ENCODE measurements around the gene EFEMP1. TPM values are rescaled to one million over a fixed set of nuclear protein-coding genes. Genes with fewer than 3 reads are reported as not detected.
A peak's percentile ranks its signal among the peaks of the same experiment; 100 is the strongest.

EFEMP1 gene
- total and polyA plus RNA-seq, 9 of the 15 experiments (the other 6 are each of a cell fraction or from before 2014, with no cell fraction given), result 0.05 to 6.2 (median 0.22) TPM

DNA sequence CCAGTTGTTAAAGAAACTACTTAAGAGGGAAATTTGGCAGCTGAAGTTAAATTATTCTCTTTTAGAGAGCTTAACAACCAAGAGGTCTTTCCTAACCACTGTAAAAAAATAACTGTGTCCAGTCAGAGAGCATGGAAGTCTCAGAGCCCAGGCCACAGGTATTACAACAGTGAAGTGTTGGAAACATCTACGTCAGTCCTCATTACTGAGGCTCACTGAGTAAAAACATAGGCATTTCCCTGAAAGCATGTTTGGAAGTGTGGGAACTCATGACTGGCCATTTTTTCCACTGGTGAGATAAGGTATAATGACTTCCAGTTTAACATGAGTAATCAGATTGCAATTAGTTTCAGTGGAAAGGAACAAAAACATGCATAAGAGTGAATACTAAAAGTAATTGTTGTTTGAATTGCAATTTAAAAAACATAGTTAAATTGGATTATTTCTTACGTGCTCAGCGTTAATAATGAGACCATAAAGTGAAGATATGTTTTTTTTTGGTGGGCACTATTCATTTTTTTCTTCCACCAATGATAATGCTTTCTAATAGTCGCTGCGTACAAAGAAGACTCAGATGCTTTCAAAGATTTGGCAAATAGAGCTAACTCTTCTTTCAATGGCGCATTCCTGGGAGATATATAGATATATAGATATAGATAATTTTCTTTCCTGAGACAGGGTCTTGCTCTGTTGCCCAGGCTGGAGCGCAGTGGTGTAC, 60.8 kb downstream of the EFEMP1 start (continued):
- peak; percentile 43; the same call in 1 of the 2 replicates for TF ChIP-seq JUN (IDR thresholded peaks at IDR 0.05; ENCODE audit: borderline replicate concordance, low read depth, low read length)
- TF ChIP-seq JUN (CRISPR knock-in tag; IDR thresholded peaks at IDR 0.05; ENCODE audit: borderline replicate concordance), result no peak
- 0 out of 4 replicates have a peak, but pooled peaks of 1 of the 2 experiments have one; percentile 10 for TF ChIP-seq RAD21 (CRISPR knock-in tag; conservative IDR thresholded peaks at IDR 0.05 in 1 of 2, IDR thresholded peaks at IDR 0.05 in 1 of 2)
- TF ChIP-seq ZNF318 (IDR thresholded peaks at IDR 0.05; ENCODE audit: borderline replicate concordance in 1 of 2, low read depth in 1 of 2), result peak in 1 of 2 experiments; percentile 85; a peak in 2 of 4 replicates
- TF ChIP-seq ARID1B (IDR thresholded peaks at IDR 0.05), result peak; percentile 34; the same call in 1 of the 2 replicates
- no peak for TF ChIP-seq ATF1 (CRISPR knock-in tag; IDR thresholded peaks at IDR 0.05)
- peak; percentile 64 for TF ChIP-seq ATF1 (tag; IDR thresholded peaks at IDR 0.05)
- TF ChIP-seq ATF4 (CRISPR knock-in tag; IDR thresholded peaks at IDR 0.05), result 0 out of 2 replicates have a peak, but pooled peaks have one; percentile 20
- TF ChIP-seq, protein P1, sequence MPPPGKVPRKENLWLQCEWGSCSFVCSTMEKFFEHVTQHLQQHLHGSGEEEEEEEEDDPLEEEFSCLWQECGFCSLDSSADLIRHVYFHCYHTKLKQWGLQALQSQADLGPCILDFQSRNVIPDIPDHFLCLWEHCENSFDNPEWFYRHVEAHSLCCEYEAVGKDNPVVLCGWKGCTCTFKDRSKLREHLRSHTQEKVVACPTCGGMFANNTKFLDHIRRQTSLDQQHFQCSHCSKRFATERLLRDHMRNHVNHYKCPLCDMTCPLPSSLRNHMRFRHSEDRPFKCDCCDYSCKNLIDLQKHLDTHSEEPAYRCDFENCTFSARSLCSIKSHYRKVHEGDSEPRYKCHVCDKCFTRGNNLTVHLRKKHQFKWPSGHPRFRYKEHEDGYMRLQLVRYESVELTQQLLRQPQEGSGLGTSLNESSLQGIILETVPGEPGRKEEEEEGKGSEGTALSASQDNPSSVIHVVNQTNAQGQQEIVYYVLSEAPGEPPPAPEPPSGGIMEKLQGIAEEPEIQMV (tag; conservative IDR thresholded peaks at IDR 0.05; ENCODE audit: low read depth), result no peak
- no peak for TF ChIP-seq ZZZ3 (IDR thresholded peaks at IDR 0.05)
- TF ChIP-seq CEBPG (CRISPR knock-in tag; IDR thresholded peaks at IDR 0.05), result no peak
- TF ChIP-seq CEBPG (tag; conservative IDR thresholded peaks at IDR 0.05 in 1 of 2, IDR thresholded peaks at IDR 0.05 in 1 of 2), result peak in 1 of 2 experiments; percentile 67; a peak in 3 of 4 replicates
- TF ChIP-seq C11orf30 (IDR thresholded peaks at IDR 0.05; ENCODE audit: low read depth), result peak; percentile 75
- TF ChIP-seq MAFK (IDR thresholded peaks at IDR 0.05; ENCODE audit: low read length), result peak; percentile 73
- peak; percentile 89 for TF ChIP-seq MAFG (tag; conservative IDR thresholded peaks at IDR 0.05)
- TF ChIP-seq ZNF316 (IDR thresholded peaks at IDR 0.05), result peak; percentile 81
- TF ChIP-seq SMAD3 (CRISPR knock-in tag; conservative IDR thresholded peaks at IDR 0.05), result no peak
- no peak for TF ChIP-seq STAG1 (CRISPR knock-in tag; IDR thresholded peaks at IDR 0.05; ENCODE audit: borderline replicate concordance)

Measured in K562 (cell line).